Measurements from ENCODE around the gene NTM.

GRCh38 chr11:132202621-132203020 lies 832.2 kb downstream of the NTM start:
- no peak for TF ChIP-seq CTCF (IDR thresholded peaks at IDR 0.05; ENCODE audit: insufficient read depth, low read length)
- TF ChIP-seq POLR2AphosphoS5 (IDR thresholded peaks at IDR 0.05; ENCODE audit: low read depth), result no peak
- TF ChIP-seq REST (IDR thresholded peaks at IDR 0.05; ENCODE audit: insufficient replicate concordance, low read depth), result no peak
- TF ChIP-seq GABPA (IDR thresholded peaks at IDR 0.05; ENCODE audit: low read depth), result no peak
- no peak for TF ChIP-seq SPI1 (IDR thresholded peaks at IDR 0.05; ENCODE audit: borderline replicate concordance, low read depth)
